GM23338 (cell line): ENCODE data around the gene RNFT2. TPM values are rescaled to one million over a fixed set of nuclear protein-coding genes. Genes with fewer than 3 reads are reported as not detected.

Source experiments
- ATAC-seq: fragments of 200-7000 bp; cut with Tn5 transposase; 3 replicates; pipeline ENCODE4 v1.9.1; 2020
- DNase-seq: peaks from one replicate; pipeline ENCODE4 v3.0.0-alpha.2; 2015; ENCODE audit warnings: low spot score
- H2AFZ ChIP-seq: fragments of 200-600 bp; sonication (generic); 2 replicates; pipeline ENCODE4 v1.8.0; 2016; ENCODE audit warnings: antibody characterized with exemption, mild to moderate bottlenecking, moderate library complexity
- H3F3A ChIP-seq: fragments of 200-600 bp; sonication (generic); replicated peaks from 2 replicates; pipeline ENCODE4 v1.8.0; 2017; ENCODE audit warnings: antibody characterized with exemption, mixed run types, low read depth
- H3K27ac ChIP-seq: fragments of 200-600 bp; sonication (generic); 2 replicates; pipeline ENCODE4 v1.6.1; 2016; ENCODE audit warnings: low read depth
- H3K27me3 ChIP-seq: fragments of 200-600 bp; sonication (generic); 2 replicates; pipeline ENCODE4 v1.8.0; 2016; ENCODE audit warnings: mild to moderate bottlenecking, mixed run types, moderate library complexity; ENCODE audit not compliant: insufficient read depth
- H3K36me3 ChIP-seq: fragments of 200-600 bp; sonication (generic); 2 replicates; pipeline ENCODE4 v1.8.0; 2016; ENCODE audit warnings: mild to moderate bottlenecking; ENCODE audit not compliant: insufficient read depth
- H3K4me1 ChIP-seq: fragments of 200-600 bp; sonication (generic); 2 replicates; pipeline ENCODE4 v1.8.0; 2016; ENCODE audit warnings: mild to moderate bottlenecking, moderate library complexity; ENCODE audit not compliant: insufficient read depth
- H3K4me2 ChIP-seq: fragments of 200-600 bp; sonication (generic); 2 replicates; pipeline ENCODE4 v1.7.1; 2017; ENCODE audit warnings: mixed run types
- H3K4me3 ChIP-seq: fragments of 200-600 bp; sonication (generic); 2 replicates; pipeline ENCODE4 v1.6.1; 2016; ENCODE audit warnings: mixed run types
- H3K79me2 ChIP-seq: fragments of 200-600 bp; sonication (generic); replicated peaks from 2 replicates; pipeline ENCODE4 v1.8.0; 2017; ENCODE audit warnings: mild to moderate bottlenecking; ENCODE audit not compliant: insufficient read depth
- H3K9me2 ChIP-seq: fragments of 200-600 bp; sonication (generic); 2 replicates; pipeline ENCODE4 v1.8.0; 2017; ENCODE audit not compliant: insufficient read depth
- H4K20me1 ChIP-seq: fragments of 200-600 bp; sonication (generic); replicated peaks from 2 replicates; pipeline ENCODE4 v1.8.0; 2017; ENCODE audit warnings: mild to moderate bottlenecking; ENCODE audit not compliant: insufficient read depth
- H3K27ac Mint-ChIP-seq: 2 replicates; pipeline ENCODE4 v1.8.0; 2020; ENCODE audit warnings: inconsistent platforms, mild to moderate bottlenecking, moderate library complexity, mixed read lengths
- H3K27me3 Mint-ChIP-seq: 3 replicates; pipeline ENCODE4 v1.8.0; 2022; ENCODE audit warnings: low read depth, mild to moderate bottlenecking, moderate library complexity, mixed read lengths, inconsistent platforms; ENCODE audit not compliant: insufficient read depth, poor library complexity
- H3K36me3 Mint-ChIP-seq: 3 replicates; pipeline ENCODE4 v1.8.0; 2021; ENCODE audit warnings: low read depth, mild to moderate bottlenecking, inconsistent platforms, moderate library complexity, mixed read lengths
- H3K4me1 Mint-ChIP-seq: 3 replicates; pipeline ENCODE4 v1.8.0; 2020; ENCODE audit warnings: mild to moderate bottlenecking, inconsistent platforms, mixed read lengths
- H3K4me3 Mint-ChIP-seq: 3 replicates; pipeline ENCODE4 v1.8.0; 2021; ENCODE audit warnings: moderate library complexity, mild to moderate bottlenecking, inconsistent platforms, mixed read lengths
- H3K9me3 Mint-ChIP-seq: 3 replicates; pipeline ENCODE4 v1.8.0; 2020; ENCODE audit warnings: moderate library complexity, mild to moderate bottlenecking, inconsistent platforms, mixed read lengths
- CREB1 ChIP-seq: fragments of 250-450 bp; sonication (Bioruptor Pico); IDR thresholded peaks from 2 replicates; pipeline ENCODE4 v1.5.0; 2020; ENCODE audit warnings: low read depth, mild to moderate bottlenecking, moderate library complexity
- CTCF ChIP-seq, 2 experiments: fragments of 200-600 bp in 1 of 2; sonication (generic) in 1 of 2; conservative IDR thresholded peaks; 2 replicates each; pipeline versions ENCODE4 v1.5.1 to v1.6.1; 2016 to 2017; ENCODE audit warnings: antibody characterized with exemption in 2 of 2, low read depth in 2 of 2, mild to moderate bottlenecking in 2 of 2, moderate library complexity in 1 of 2
- ETS1 ChIP-seq: IDR thresholded peaks from 2 replicates; pipeline ENCODE4 v1.6.1; 2016; ENCODE audit warnings: antibody characterized with exemption
- EZH2 ChIP-seq: fragments of 200-600 bp; sonication (generic); IDR thresholded peaks from one replicate; pipeline ENCODE4 v1.8.0; 2017; ENCODE audit warnings: antibody characterized with exemption, mild to moderate bottlenecking, low read depth; ENCODE audit not compliant: unreplicated experiment
- EZH2phosphoT487 ChIP-seq: fragments of 200-600 bp; sonication (generic); IDR thresholded peaks from one replicate; pipeline ENCODE4 v1.8.1; 2018; ENCODE audit warnings: antibody characterized with exemption; ENCODE audit not compliant: unreplicated experiment
- JUNB ChIP-seq: IDR thresholded peaks from one replicate; pipeline ENCODE4 v1.6.1; 2016; ENCODE audit warnings: antibody characterized with exemption; ENCODE audit not compliant: unreplicated experiment
- NANOG ChIP-seq: IDR thresholded peaks from 2 replicates; pipeline ENCODE4 v1.6.1; 2016; ENCODE audit warnings: antibody characterized with exemption, borderline replicate concordance
- POLR2AphosphoS5 ChIP-seq: IDR thresholded peaks from 2 replicates; pipeline ENCODE4 v1.6.1; 2016; ENCODE audit warnings: antibody characterized with exemption, low read depth
- REST ChIP-seq: IDR thresholded peaks from one replicate; pipeline ENCODE4 v1.6.1; 2018; ENCODE audit warnings: antibody characterized with exemption; ENCODE audit not compliant: unreplicated experiment
- STAT1 ChIP-seq: IDR thresholded peaks from one replicate; pipeline ENCODE4 v1.6.1; 2016; ENCODE audit warnings: antibody characterized with exemption; ENCODE audit not compliant: unreplicated experiment
- ZNF114 ChIP-seq: fragments of 250-450 bp; sonication (Bioruptor Pico); IDR thresholded peaks from 2 replicates; pipeline ENCODE4 v1.5.0; 2020; ENCODE audit warnings: mild to moderate bottlenecking, moderate library complexity
- ZNF331 ChIP-seq: fragments of 250-450 bp; sonication (Bioruptor Pico); IDR thresholded peaks from 2 replicates; pipeline ENCODE4 v1.5.0; 2020; ENCODE audit warnings: low read depth, mild to moderate bottlenecking, moderate library complexity
- polyA plus RNA-seq: library from polyadenylated mRNA; unstranded; fragments of >200 nt; fragmentation: Nextera tagmentation; extraction: Ambion mirVana; gene quantifications from 2 replicates; pipeline ENCODE4 v1.2.1, GENCODE V29; 2016
- total RNA-seq: library from RNA; depleted of rRNA; stranded (reverse); fragments of >200 nt; shearing (Covaris generic); gene quantifications from 2 replicates; pipeline ENCODE4 v1.2.3, GENCODE V29; 2014
- TF ChIP-seq, protein P1 (sequence below): fragments of 250-450 bp; sonication (Bioruptor Pico); IDR thresholded peaks from 2 replicates; pipeline ENCODE4 v1.5.0; 2020; ENCODE audit warnings: mild to moderate bottlenecking, moderate library complexity

The RNFT2 gene
- total and polyA plus RNA-seq, 2 experiments from 2014 or later: 19.3 to 22.9 TPM

DNA sequence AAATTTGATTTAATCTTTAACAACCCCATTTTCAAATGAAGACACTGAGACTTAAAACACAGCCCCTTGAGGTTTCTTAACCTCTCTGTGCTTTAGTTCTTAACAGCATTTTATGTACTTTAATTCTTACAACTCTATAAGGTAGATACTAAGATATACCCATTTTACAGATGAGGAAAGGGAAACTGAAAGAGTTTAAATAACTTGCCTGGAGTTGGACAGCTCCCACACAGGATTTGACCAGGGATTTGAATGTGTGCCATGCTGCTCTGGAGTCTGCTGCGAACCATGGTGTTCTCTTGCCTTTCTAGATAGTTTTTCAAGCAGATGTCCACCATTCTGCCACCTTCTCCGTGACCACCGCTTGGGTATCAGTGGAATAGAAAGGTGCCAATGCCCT, 28.2 kb downstream of the RNFT2 start:
- ATAC-seq (no peak), DNase-seq (no peak)
- Mint-ChIP-seq H3K27ac (no peak overlapping the region), H3K36me3 (peaks cover 32% of the 10 kb centered on the region; the same call in 2 of the 3 replicates), H3K27me3 (peaks cover 1% of the 10 kb centered on the region), H3K4me3 (no peak overlapping the region), H3K4me1 (no peaks in the 10 kb centered on the region), H3K9me3 (no peaks in the 10 kb centered on the region)
- no peak overlapping the region for H3K4me3 ChIP-seq
- H3K4me1 ChIP-seq: no peaks in the 10 kb centered on the region
- H3K9me2 ChIP-seq: no peaks in the 10 kb centered on the region
- H3K4me2 ChIP-seq: no peak overlapping the region
- H3K27me3 ChIP-seq: no peaks in the 10 kb centered on the region
- no peak overlapping the region for H3K27ac ChIP-seq
- 0 out of 2 replicates have a peak, but pooled peaks cover 4% of the 10 kb centered on the region for H4K20me1 ChIP-seq
- no peak overlapping the region for H2AFZ ChIP-seq
- no peaks in the 10 kb centered on the region for H3F3A ChIP-seq
- TF ChIP-seq REST (no peak), CTCF (conservative IDR thresholded peaks at IDR 0.05; ENCODE audit: low read depth in 2 of 2) (no peak), POLR2AphosphoS5 (no peak), EZH2phosphoT487 (no peak), EZH2 (no peak), ETS1 (no peak), JUNB (no peak), STAT1 (no peak), ZNF331 (CRISPR knock-in tag) (no peak), ZNF114 (CRISPR knock-in tag) (no peak), NANOG (no peak), CREB1 (CRISPR knock-in tag) (no peak)
- TF ChIP-seq, protein P1, sequence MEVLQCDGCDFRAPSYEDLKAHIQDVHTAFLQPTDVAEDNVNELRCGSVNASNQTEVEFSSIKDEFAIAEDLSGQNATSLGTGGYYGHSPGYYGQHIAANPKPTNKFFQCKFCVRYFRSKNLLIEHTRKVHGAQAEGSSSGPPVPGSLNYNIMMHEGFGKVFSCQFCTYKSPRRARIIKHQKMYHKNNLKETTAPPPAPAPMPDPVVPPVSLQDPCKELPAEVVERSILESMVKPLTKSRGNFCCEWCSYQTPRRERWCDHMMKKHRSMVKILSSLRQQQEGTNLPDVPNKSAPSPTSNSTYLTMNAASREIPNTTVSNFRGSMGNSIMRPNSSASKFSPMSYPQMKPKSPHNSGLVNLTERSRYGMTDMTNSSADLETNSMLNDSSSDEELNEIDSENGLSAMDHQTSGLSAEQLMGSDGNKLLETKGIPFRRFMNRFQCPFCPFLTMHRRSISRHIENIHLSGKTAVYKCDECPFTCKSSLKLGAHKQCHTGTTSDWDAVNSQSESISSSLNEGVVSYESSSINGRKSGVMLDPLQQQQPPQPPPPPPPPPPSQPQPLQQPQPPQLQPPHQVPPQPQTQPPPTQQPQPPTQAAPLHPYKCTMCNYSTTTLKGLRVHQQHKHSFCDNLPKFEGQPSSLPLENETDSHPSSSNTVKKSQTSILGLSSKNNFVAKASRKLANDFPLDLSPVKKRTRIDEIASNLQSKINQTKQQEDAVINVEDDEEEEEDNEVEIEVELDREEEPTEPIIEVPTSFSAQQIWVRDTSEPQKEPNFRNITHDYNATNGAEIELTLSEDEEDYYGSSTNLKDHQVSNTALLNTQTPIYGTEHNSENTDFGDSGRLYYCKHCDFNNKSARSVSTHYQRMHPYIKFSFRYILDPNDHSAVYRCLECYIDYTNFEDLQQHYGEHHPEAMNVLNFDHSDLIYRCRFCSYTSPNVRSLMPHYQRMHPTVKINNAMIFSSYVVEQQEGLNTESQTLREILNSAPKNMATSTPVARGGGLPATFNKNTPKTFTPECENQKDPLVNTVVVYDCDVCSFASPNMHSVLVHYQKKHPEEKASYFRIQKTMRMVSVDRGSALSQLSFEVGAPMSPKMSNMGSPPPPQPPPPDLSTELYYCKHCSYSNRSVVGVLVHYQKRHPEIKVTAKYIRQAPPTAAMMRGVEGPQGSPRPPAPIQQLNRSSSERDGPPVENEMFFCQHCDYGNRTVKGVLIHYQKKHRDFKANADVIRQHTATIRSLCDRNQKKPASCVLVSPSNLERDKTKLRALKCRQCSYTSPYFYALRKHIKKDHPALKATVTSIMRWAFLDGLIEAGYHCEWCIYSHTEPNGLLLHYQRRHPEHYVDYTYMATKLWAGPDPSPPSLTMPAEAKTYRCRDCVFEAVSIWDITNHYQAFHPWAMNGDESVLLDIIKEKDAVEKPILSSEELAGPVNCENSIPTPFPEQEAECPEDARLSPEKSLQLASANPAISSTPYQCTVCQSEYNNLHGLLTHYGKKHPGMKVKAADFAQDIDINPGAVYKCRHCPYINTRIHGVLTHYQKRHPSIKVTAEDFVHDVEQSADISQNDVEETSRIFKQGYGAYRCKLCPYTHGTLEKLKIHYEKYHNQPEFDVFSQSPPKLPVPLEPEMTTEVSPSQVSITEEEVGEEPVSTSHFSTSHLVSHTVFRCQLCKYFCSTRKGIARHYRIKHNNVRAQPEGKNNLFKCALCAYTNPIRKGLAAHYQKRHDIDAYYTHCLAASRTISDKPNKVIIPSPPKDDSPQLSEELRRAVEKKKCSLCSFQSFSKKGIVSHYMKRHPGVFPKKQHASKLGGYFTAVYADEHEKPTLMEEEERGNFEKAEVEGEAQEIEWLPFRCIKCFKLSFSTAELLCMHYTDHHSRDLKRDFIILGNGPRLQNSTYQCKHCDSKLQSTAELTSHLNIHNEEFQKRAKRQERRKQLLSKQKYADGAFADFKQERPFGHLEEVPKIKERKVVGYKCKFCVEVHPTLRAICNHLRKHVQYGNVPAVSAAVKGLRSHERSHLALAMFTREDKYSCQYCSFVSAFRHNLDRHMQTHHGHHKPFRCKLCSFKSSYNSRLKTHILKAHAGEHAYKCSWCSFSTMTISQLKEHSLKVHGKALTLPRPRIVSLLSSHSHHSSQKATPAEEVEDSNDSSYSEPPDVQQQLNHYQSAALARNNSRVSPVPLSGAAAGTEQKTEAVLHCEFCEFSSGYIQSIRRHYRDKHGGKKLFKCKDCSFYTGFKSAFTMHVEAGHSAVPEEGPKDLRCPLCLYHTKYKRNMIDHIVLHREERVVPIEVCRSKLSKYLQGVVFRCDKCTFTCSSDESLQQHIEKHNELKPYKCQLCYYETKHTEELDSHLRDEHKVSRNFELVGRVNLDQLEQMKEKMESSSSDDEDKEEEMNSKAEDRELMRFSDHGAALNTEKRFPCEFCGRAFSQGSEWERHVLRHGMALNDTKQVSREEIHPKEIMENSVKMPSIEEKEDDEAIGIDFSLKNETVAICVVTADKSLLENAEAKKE (CRISPR knock-in tag): no peak
- no peaks in the 10 kb centered on the region for H3K79me2 ChIP-seq
- H3K36me3 ChIP-seq: no peaks in the 10 kb centered on the region
